SK-N-SH (cell line): ENCODE results near the gene CENPU.

Experiments
- CTCF ChIP-seq: fragments of 200-600 bp; sonication (generic); IDR thresholded peaks from 2 replicates; pipeline ENCODE4 v1.6.1; 2017; ENCODE audit warnings: antibody characterized with exemption, mild to moderate bottlenecking, moderate library complexity
- EP300 ChIP-seq, 2 experiments: IDR thresholded peaks; 2 replicates each; pipeline versions ENCODE4 v1.4.0 to v1.6.1; 2012; ENCODE audit warnings: borderline replicate concordance in 1 of 2, low read depth in 1 of 2, low read length in 1 of 2
- MXI1 ChIP-seq: IDR thresholded peaks from 2 replicates; pipeline ENCODE4 v1.6.1; 2012; ENCODE audit warnings: mild to moderate bottlenecking, low read depth, low read length, improper control_type of control experiment
- RFX5 ChIP-seq: IDR thresholded peaks from 2 replicates; pipeline ENCODE4 v1.6.1; 2012; ENCODE audit warnings: mild to moderate bottlenecking, improper control_type of control experiment, low read length
- YY1 ChIP-seq: IDR thresholded peaks from 2 replicates; pipeline ENCODE4 v1.4.0; 2012; ENCODE audit warnings: low read depth, mild to moderate bottlenecking

DNA sequence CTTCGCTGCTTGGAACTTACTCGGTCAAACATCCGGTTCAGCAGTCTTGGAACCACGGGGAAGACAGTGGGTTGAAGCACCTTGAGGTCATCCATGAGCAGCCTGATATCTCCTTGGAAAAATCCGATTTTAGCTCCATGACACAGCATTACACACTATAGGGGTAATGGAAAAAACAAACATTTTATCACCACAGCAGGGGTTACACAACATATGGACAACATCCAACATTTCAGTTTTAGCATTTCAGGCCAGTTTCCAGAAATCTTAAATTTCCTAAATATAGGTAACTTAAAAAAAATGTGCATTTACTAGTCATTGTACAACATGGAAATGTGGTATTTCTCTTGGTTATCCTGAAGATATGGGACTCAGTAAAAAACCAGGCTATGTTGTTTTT lies 34.4 kb upstream of the CENPU start:
- TF ChIP-seq EP300 (IDR thresholded peaks at IDR 0.05; ENCODE audit: borderline replicate concordance in 1 of 2, low read depth in 1 of 2, low read length in 1 of 2), result no peak
- no peak for TF ChIP-seq RFX5
- no peak for TF ChIP-seq YY1
- no peak for TF ChIP-seq CTCF
- TF ChIP-seq MXI1, result no peak
